Measurements from ENCODE around the gene ROR1. TPM values are rescaled to one million over a fixed set of nuclear protein-coding genes. Genes with fewer than 3 reads are reported as not detected.

Gene ROR1
- total RNA-seq, 1 experiment from 2014 or later: 2.7 TPM

- no peak overlapping the region for H3K27ac ChIP-seq (ENCODE audit: low read depth, low read length)
- no TSS peak for BruUV-seq (replicated peaks)
- no peak for TF ChIP-seq EZH2 (IDR thresholded peaks at IDR 0.05)
- TF ChIP-seq POLR2AphosphoS5 (IDR thresholded peaks at IDR 0.05; ENCODE audit: low read depth, low read length): no peak
- TF ChIP-seq JUND (IDR thresholded peaks at IDR 0.05): no peak
- TF ChIP-seq MAX (IDR thresholded peaks at IDR 0.05): no peak
- TF ChIP-seq YY1 (IDR thresholded peaks at IDR 0.05; ENCODE audit: extremely low read depth, insufficient replicate concordance, low read depth, low read length): no peak
- TF ChIP-seq, protein P1, sequence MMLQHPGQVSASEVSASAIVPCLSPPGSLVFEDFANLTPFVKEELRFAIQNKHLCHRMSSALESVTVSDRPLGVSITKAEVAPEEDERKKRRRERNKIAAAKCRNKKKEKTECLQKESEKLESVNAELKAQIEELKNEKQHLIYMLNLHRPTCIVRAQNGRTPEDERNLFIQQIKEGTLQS (IDR thresholded peaks at IDR 0.05): no peak
- no peak for TF ChIP-seq CBX3 (IDR thresholded peaks at IDR 0.05; ENCODE audit: low read depth)
- no peak for TF ChIP-seq ZBTB33 (IDR thresholded peaks at IDR 0.05; ENCODE audit: extremely low read depth, insufficient replicate concordance, low read length)
- TF ChIP-seq SP1 (IDR thresholded peaks at IDR 0.05; ENCODE audit: low read depth): no peak
- no peak for TF ChIP-seq ELF1 (IDR thresholded peaks at IDR 0.05; ENCODE audit: borderline replicate concordance, low read depth)
- TF ChIP-seq SRF (IDR thresholded peaks at IDR 0.05; ENCODE audit: low read depth): no peak
- no peak for TF ChIP-seq CEBPB (IDR thresholded peaks at IDR 0.05; ENCODE audit: low read depth)
- TF ChIP-seq SIN3A (IDR thresholded peaks at IDR 0.05; ENCODE audit: low read depth): no peak
- TF ChIP-seq, protein P2, sequence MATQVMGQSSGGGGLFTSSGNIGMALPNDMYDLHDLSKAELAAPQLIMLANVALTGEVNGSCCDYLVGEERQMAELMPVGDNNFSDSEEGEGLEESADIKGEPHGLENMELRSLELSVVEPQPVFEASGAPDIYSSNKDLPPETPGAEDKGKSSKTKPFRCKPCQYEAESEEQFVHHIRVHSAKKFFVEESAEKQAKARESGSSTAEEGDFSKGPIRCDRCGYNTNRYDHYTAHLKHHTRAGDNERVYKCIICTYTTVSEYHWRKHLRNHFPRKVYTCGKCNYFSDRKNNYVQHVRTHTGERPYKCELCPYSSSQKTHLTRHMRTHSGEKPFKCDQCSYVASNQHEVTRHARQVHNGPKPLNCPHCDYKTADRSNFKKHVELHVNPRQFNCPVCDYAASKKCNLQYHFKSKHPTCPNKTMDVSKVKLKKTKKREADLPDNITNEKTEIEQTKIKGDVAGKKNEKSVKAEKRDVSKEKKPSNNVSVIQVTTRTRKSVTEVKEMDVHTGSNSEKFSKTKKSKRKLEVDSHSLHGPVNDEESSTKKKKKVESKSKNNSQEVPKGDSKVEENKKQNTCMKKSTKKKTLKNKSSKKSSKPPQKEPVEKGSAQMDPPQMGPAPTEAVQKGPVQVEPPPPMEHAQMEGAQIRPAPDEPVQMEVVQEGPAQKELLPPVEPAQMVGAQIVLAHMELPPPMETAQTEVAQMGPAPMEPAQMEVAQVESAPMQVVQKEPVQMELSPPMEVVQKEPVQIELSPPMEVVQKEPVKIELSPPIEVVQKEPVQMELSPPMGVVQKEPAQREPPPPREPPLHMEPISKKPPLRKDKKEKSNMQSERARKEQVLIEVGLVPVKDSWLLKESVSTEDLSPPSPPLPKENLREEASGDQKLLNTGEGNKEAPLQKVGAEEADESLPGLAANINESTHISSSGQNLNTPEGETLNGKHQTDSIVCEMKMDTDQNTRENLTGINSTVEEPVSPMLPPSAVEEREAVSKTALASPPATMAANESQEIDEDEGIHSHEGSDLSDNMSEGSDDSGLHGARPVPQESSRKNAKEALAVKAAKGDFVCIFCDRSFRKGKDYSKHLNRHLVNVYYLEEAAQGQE (IDR thresholded peaks at IDR 0.05; ENCODE audit: low read depth): no peak
- TF ChIP-seq POLR2A (IDR thresholded peaks at IDR 0.05; ENCODE audit: borderline replicate concordance, extremely low read depth, insufficient read depth, insufficient read length): no peak
- no peaks in the 10 kb centered on the region for H3K27me3 ChIP-seq (ENCODE audit: insufficient read depth, low read length)
- H3K9me3 ChIP-seq (ENCODE audit: control insufficient read depth in 1 of 2, insufficient read depth in 1 of 2, low read depth in 1 of 2, low read length in 2 of 2): no peaks in the 10 kb centered on the region
- no peaks in the 10 kb centered on the region for H4K20me1 ChIP-seq (ENCODE audit: insufficient read depth)
- CTCF ChIA-PET: no interaction called here
- POLR2A ChIA-PET: no interaction called here
- no peaks in the 10 kb centered on the region for H3K36me3 ChIP-seq (ENCODE audit: control insufficient read depth in 1 of 2, insufficient read depth in 2 of 2, low read length in 2 of 2)
- no peaks in the 10 kb centered on the region for H3K4me1 ChIP-seq (ENCODE audit: control insufficient read depth in 1 of 2, insufficient read depth in 2 of 2, low read length in 2 of 2)
- no peak overlapping the region for H3K9ac ChIP-seq (ENCODE audit: low read length)
- no peaks in the 10 kb centered on the region for H3K79me2 ChIP-seq (ENCODE audit: insufficient read depth, low read length)
- ATAC-seq (no peak), DNase-seq (ENCODE audit: low read depth, low spot score) (no peak)
- RAD21 ChIA-PET (ENCODE audit: low non-redundant PET in 1 of 2, low total read pairs in 2 of 2, uncharacterized antibody in 2 of 2, unreplicated experiment in 2 of 2): no interaction called here
- H3K9me2 ChIP-seq (ENCODE audit: insufficient read depth): no peaks in the 10 kb centered on the region
- no peak overlapping the region for H2AFZ ChIP-seq (ENCODE audit: low read depth, low read length, poor library complexity, severe bottlenecking)
- intact Hi-C loops (cut with micrococcal nuclease): no loop called here
- no peak overlapping the region for H3K4me3 ChIP-seq (replicated peaks in 1 of 2; ENCODE audit: low read depth in 1 of 2, low read length in 2 of 2)
- H3K4me2 ChIP-seq (ENCODE audit: low read length): no peak overlapping the region
Measured at GRCh38 chr1:63835128-63835527, 61.3 kb downstream of the ROR1 start.

Data from HCT116 (cell line).